A549 (cell line): ENCODE measurements around the gene ARHGAP10.

Experiments used
- CHD2 ChIP-seq: fragments of 150-350 bp; IDR thresholded peaks from 2 replicates; pipeline ENCODE4 v1.6.1; 2014; ENCODE audit warnings: low read length; ENCODE audit not compliant: partially characterized antibody
- CTCF ChIP-seq: fragments of >200 bp; sonication (Bioruptor Twin); formaldehyde crosslinking; IDR thresholded peaks from 3 replicates; pipeline ENCODE4 v1.5.1; 2016
- ESRRA ChIP-seq: fragments of 150-350 bp; IDR thresholded peaks from 2 replicates; pipeline ENCODE4 v1.6.1; 2014; ENCODE audit warnings: mild to moderate bottlenecking, low read length, borderline replicate concordance
- FOSB ChIP-seq: fragments of 250-450 bp; sonication (Bioruptor Pico); IDR thresholded peaks from 2 replicates; pipeline ENCODE4 v1.5.0; 2020; ENCODE audit warnings: mild to moderate bottlenecking, moderate library complexity
- FOSL2 ChIP-seq, 2 experiments: fragments of 450-650 bp in 1 of 2; fragments of >200 bp in 1 of 2; sonication (Bioruptor Twin) in 1 of 2; formaldehyde crosslinking; IDR thresholded peaks; 2 replicates each; pipeline versions ENCODE4 v1.5.0 to v1.6.1; 2016 to 2020; ENCODE audit warnings: mild to moderate bottlenecking in 1 of 2, moderate library complexity in 1 of 2
- MAX ChIP-seq: IDR thresholded peaks from 2 replicates; pipeline ENCODE4 v1.6.1; 2012
- MYC ChIP-seq: IDR thresholded peaks from 2 replicates; pipeline ENCODE4 v1.6.1; 2012; ENCODE audit warnings: mild to moderate bottlenecking, inconsistent platforms, low read length, improper control_type of control experiment, borderline replicate concordance
- NFE2L2 ChIP-seq: fragments of 150-350 bp; conservative IDR thresholded peaks from 2 replicates; pipeline ENCODE4 v1.6.1; 2014; ENCODE audit warnings: low read length
- POLR2AphosphoS2 ChIP-seq: conservative IDR thresholded peaks from 2 replicates; pipeline ENCODE4 v1.6.1; 2012; ENCODE audit warnings: low read length, improper control_type of control experiment, inconsistent platforms
- USF2 ChIP-seq: fragments of 450-650 bp; IDR thresholded peaks from 2 replicates; pipeline ENCODE4 v1.6.1; 2014; ENCODE audit warnings: antibody characterized with exemption
- TF ChIP-seq, protein P1 (sequence below): fragments of 200-600 bp; sonication (generic); IDR thresholded peaks from 2 replicates; pipeline ENCODE4 v1.6.1; 2016; ENCODE audit warnings: antibody characterized with exemption, mild to moderate bottlenecking, moderate library complexity

GRCh38 chr4:147923381-147923780 lies 191.5 kb downstream of the ARHGAP10 start:
- no peak for TF ChIP-seq CTCF
- no peak for TF ChIP-seq MYC
- TF ChIP-seq FOSL2 (IDR thresholded peaks at IDR 0.05), result no peak
- TF ChIP-seq FOSL2 (CRISPR knock-in tag; IDR thresholded peaks at IDR 0.05), result no peak
- TF ChIP-seq MAX, result no peak
- no peak for TF ChIP-seq POLR2AphosphoS2
- TF ChIP-seq CHD2, result no peak
- TF ChIP-seq, protein P1, sequence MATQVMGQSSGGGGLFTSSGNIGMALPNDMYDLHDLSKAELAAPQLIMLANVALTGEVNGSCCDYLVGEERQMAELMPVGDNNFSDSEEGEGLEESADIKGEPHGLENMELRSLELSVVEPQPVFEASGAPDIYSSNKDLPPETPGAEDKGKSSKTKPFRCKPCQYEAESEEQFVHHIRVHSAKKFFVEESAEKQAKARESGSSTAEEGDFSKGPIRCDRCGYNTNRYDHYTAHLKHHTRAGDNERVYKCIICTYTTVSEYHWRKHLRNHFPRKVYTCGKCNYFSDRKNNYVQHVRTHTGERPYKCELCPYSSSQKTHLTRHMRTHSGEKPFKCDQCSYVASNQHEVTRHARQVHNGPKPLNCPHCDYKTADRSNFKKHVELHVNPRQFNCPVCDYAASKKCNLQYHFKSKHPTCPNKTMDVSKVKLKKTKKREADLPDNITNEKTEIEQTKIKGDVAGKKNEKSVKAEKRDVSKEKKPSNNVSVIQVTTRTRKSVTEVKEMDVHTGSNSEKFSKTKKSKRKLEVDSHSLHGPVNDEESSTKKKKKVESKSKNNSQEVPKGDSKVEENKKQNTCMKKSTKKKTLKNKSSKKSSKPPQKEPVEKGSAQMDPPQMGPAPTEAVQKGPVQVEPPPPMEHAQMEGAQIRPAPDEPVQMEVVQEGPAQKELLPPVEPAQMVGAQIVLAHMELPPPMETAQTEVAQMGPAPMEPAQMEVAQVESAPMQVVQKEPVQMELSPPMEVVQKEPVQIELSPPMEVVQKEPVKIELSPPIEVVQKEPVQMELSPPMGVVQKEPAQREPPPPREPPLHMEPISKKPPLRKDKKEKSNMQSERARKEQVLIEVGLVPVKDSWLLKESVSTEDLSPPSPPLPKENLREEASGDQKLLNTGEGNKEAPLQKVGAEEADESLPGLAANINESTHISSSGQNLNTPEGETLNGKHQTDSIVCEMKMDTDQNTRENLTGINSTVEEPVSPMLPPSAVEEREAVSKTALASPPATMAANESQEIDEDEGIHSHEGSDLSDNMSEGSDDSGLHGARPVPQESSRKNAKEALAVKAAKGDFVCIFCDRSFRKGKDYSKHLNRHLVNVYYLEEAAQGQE, result no peak
- TF ChIP-seq FOSB (CRISPR knock-in tag), result no peak
- no peak for TF ChIP-seq NFE2L2
- no peak for TF ChIP-seq ESRRA
- no peak for TF ChIP-seq USF2
